ENCODE data around the gene GSC2. TPM values are rescaled to one million over a fixed set of nuclear protein-coding genes. Genes with fewer than 3 reads are reported as not detected.

Gene GSC2
- total and polyA plus RNA-seq, 2 of the 4 experiments (the other 2 are of a cell fraction): not detected

DNA sequence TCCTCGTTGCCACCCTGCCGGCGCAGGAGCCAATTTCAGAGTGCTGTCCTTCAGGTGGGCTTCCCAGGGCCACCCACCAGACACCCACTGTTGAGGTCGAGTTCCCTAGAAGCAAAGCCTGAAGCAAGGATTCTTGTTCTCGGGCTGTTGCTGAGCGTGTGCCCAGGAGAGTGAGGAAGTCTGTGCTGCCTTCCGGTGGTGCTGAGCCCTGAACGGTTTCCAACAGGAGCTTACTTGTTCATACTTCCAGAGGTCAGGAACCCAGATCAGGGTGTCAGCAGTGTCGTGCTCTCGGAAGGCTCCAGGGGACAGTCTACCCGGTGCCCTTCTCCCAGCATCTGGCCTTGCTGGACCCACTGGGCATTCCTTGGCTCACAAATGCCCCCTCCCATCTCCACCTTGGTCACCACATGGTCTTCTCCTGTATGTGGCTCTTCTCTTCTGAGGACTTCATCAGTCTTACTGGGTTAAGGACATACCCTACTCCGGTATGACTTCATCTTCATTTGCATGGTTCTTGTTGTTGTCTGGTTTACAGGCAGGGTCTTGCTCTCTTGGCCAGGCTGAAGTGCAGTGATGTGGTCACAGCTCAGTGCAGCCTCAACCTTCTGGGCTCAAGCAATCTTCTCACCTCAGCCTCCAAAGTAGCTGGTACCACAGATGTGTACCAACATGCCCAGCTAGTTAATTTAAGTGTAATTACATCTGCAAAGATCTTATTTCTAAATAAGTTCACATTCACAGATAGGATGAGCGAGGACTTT lies 17.2 kb upstream of the GSC2 start:
- ChIA-PET CTCF (no interaction called here), POLR2A (ENCODE audit: unreplicated experiment) (no interaction called here)
- no peak overlapping the region for H3K4ac ChIP-seq (ENCODE audit: low read depth, low read length)
- H2BK120ac ChIP-seq (ENCODE audit: low read depth, low read length): no peak overlapping the region
- H2BK5ac ChIP-seq (ENCODE audit: low read depth, low read length, poor library complexity, severe bottlenecking): no peak overlapping the region
- H3K23ac ChIP-seq (ENCODE audit: low read depth, low read length): no peak overlapping the region
- no peaks in the 10 kb centered on the region for H4K20me1 ChIP-seq (ENCODE audit: insufficient read depth, low read length)
- H3K56ac ChIP-seq (ENCODE audit: extremely low read depth, insufficient read depth, low read length): no peak overlapping the region
- no peak overlapping the region for H3K4me3 ChIP-seq (ENCODE audit: insufficient read depth, low read depth, low read length)
- H3K4me1 ChIP-seq (ENCODE audit: control insufficient read depth, insufficient read depth, low read length): peaks cover 6% of the 10 kb centered on the region
- peaks cover 5 to 18% of the 10 kb centered on the region in 2 experiments for H3K79me1 ChIP-seq (ENCODE audit: low read depth in 1 of 2, low read length in 2 of 2)
- peaks cover 37% of the 10 kb centered on the region for H3K27me3 ChIP-seq (ENCODE audit: control insufficient read depth, insufficient read depth, low read length)
- BruUV-seq (replicated peaks): no TSS peak
- H3K27ac ChIP-seq (ENCODE audit: insufficient read depth, low read length): no peak overlapping the region
- H3K14ac ChIP-seq (replicated peaks; ENCODE audit: low read depth, low read length): no peak overlapping the region
- ATAC-seq (ENCODE audit: low read depth) (no peak), DNase-seq (no peak)
- H3K9me3 ChIP-seq (ENCODE audit: control insufficient read depth, insufficient read depth, low read length): no peaks in the 10 kb centered on the region
- 70% methylated on average over 5 of the region's 13 CpGs; no CpG with 5 or more reads in 1 of the 2 experiments for WGBS, 2 experiments (ENCODE audit: extremely low coverage in 2 of 2, insufficient read length in 1 of 2)
- H3K9me1 ChIP-seq (ENCODE audit: insufficient read depth, low read length): peaks cover 8% of the 10 kb centered on the region
- TF ChIP-seq, protein P1, sequence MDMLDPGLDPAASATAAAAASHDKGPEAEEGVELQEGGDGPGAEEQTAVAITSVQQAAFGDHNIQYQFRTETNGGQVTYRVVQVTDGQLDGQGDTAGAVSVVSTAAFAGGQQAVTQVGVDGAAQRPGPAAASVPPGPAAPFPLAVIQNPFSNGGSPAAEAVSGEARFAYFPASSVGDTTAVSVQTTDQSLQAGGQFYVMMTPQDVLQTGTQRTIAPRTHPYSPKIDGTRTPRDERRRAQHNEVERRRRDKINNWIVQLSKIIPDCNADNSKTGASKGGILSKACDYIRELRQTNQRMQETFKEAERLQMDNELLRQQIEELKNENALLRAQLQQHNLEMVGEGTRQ (IDR thresholded peaks at IDR 0.05; ENCODE audit: low read depth, low read length): no peak
- TF ChIP-seq RCOR1 (IDR thresholded peaks at IDR 0.05; ENCODE audit: insufficient replicate concordance, low read length) (no peak), POLR2A (IDR thresholded peaks at IDR 0.05; ENCODE audit: low read depth, low read length) (no peak), NFE2L2 (IDR thresholded peaks at IDR 0.05; ENCODE audit: low read depth, low read length) (no peak), MAFK (IDR thresholded peaks at IDR 0.05; ENCODE audit: low read depth, low read length) (no peak), FOS (IDR thresholded peaks at IDR 0.05; ENCODE audit: low read depth, low read length) (no peak)
- TF ChIP-seq, protein P2, sequence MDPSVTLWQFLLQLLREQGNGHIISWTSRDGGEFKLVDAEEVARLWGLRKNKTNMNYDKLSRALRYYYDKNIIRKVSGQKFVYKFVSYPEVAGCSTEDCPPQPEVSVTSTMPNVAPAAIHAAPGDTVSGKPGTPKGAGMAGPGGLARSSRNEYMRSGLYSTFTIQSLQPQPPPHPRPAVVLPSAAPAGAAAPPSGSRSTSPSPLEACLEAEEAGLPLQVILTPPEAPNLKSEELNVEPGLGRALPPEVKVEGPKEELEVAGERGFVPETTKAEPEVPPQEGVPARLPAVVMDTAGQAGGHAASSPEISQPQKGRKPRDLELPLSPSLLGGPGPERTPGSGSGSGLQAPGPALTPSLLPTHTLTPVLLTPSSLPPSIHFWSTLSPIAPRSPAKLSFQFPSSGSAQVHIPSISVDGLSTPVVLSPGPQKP (IDR thresholded peaks at IDR 0.05; ENCODE audit: borderline replicate concordance, low read depth, low read length): no peak
- H2BK15ac ChIP-seq (ENCODE audit: low read depth, low read length): no peak overlapping the region
- H4K91ac ChIP-seq (ENCODE audit: insufficient read depth, low read depth, low read length): no peak overlapping the region
- no peak overlapping the region for H3K4me2 ChIP-seq (ENCODE audit: low read depth, low read length)
- intact Hi-C loops (cut with micrococcal nuclease): no loop called here
- H2AK9ac ChIP-seq (replicated peaks; ENCODE audit: low read depth, low read length, poor library complexity): no peak overlapping the region
- H2BK20ac ChIP-seq (ENCODE audit: low read depth, low read length): no peak overlapping the region
- H3K18ac ChIP-seq (ENCODE audit: low read depth, low read length): no peak overlapping the region
- no peak overlapping the region for H2AFZ ChIP-seq (replicated peaks; ENCODE audit: low read length, poor library complexity)
- H2AK5ac ChIP-seq (ENCODE audit: low read depth, low read length): no peak overlapping the region
- no peak overlapping the region for H4K5ac ChIP-seq (ENCODE audit: low read depth, low read length)
- no peaks in the 10 kb centered on the region for H3K36me3 ChIP-seq (ENCODE audit: control insufficient read depth, insufficient read depth, low read length)
- dilution Hi-C loops (cut with HindIII; ENCODE audit: low sequenced_read_pairs, unreplicated experiment): no loop called here
- no peak overlapping the region for H3K9ac ChIP-seq (ENCODE audit: low read depth, low read length)
- in situ Hi-C loops (cut with MboI; ENCODE audit: low sequenced_read_pairs): no loop called here
- no peak overlapping the region for H4K8ac ChIP-seq (ENCODE audit: low read depth in 2 of 2, low read length in 2 of 2)

Data from IMR-90 (cell line).